ENCODE measurements around the gene ROBO1. TPM values are rescaled to one million over a fixed set of nuclear protein-coding genes. Genes with fewer than 3 reads are reported as not detected.

ROBO1 gene
- total RNA-seq, 1 donor from 2014 or later, result 78.0 TPM

DNA sequence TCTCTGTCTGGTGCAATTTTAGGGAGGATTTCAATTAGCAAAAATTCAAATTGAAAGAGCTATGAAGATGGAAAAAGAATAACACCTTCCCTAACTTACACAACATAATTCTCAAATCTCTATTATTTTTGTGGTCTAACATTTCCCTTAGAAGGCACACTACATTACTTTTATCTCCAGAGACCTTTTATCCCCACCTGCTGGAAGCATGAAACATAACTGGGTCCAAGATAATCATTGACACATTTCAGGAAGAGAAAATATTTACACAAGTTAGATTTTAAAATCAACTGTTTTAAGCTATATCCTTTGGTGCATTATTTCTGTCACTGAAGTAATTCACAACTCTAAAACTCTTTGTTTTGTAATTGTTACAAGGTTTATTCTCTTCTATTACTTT lies 779.5 kb downstream of the ROBO1 start:
- H3K4me3 Mint-ChIP-seq (ENCODE audit: low read depth), result no peak overlapping the region
- peaks cover 6% of the 10 kb centered on the region for H3K36me3 Mint-ChIP-seq (ENCODE audit: insufficient read depth)
- DNase-seq (ENCODE audit: low spot score, unreplicated experiment), result no peak
- H3K9me3 Mint-ChIP-seq (ENCODE audit: low read depth), result peaks cover 8% of the 10 kb centered on the region
- H3K27ac Mint-ChIP-seq, result no peak overlapping the region
- H3K4me1 Mint-ChIP-seq (ENCODE audit: low read depth), result peaks cover 22% of the 10 kb centered on the region
- no peaks in the 10 kb centered on the region for H3K27me3 Mint-ChIP-seq
- TF ChIP-seq, protein P1, sequence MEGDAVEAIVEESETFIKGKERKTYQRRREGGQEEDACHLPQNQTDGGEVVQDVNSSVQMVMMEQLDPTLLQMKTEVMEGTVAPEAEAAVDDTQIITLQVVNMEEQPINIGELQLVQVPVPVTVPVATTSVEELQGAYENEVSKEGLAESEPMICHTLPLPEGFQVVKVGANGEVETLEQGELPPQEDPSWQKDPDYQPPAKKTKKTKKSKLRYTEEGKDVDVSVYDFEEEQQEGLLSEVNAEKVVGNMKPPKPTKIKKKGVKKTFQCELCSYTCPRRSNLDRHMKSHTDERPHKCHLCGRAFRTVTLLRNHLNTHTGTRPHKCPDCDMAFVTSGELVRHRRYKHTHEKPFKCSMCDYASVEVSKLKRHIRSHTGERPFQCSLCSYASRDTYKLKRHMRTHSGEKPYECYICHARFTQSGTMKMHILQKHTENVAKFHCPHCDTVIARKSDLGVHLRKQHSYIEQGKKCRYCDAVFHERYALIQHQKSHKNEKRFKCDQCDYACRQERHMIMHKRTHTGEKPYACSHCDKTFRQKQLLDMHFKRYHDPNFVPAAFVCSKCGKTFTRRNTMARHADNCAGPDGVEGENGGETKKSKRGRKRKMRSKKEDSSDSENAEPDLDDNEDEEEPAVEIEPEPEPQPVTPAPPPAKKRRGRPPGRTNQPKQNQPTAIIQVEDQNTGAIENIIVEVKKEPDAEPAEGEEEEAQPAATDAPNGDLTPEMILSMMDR (IDR thresholded peaks at IDR 0.05; ENCODE audit: unreplicated experiment), result peak; percentile 45

DNA sequence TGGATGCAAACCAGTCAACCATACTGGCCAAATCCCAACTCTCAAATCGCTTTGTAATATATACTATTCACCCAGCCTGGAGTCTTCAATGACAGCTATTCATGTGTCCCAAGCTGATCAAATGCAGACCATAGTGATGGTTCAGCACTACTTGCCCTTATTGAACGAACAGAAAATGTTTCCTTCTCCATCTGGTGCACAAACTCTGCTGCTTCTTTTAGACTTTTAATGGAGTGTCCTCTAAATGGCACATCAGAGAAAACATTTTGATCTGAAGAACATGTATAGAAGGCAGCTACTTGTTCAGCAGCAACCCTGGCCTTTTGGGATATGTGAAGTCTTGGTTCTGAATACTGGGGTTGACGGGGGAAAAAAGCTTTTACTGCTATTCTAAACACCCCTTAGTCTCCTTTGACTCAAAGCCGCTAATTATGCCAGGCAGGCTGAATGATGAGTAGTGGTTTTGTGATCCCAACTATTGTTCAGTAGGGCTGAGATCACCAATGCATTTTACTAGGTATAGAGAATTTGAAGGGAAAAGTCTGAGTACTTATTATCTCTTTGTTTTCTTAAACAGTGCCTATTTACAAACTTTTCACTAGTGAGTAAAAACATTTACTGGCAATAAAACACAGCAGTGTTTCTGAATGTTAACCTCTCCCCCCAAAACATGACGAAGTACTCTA lies 781.2 kb downstream of the ROBO1 start:
- H3K27ac Mint-ChIP-seq, result no peak overlapping the region
- TF ChIP-seq, protein P1 (IDR thresholded peaks at IDR 0.05; ENCODE audit: unreplicated experiment), result no peak
- peaks cover 18% of the 10 kb centered on the region for H3K4me1 Mint-ChIP-seq (ENCODE audit: low read depth)
- H3K4me3 Mint-ChIP-seq (ENCODE audit: low read depth), result no peak overlapping the region
- H3K27me3 Mint-ChIP-seq, result no peaks in the 10 kb centered on the region
- peaks cover 7% of the 10 kb centered on the region for H3K36me3 Mint-ChIP-seq (ENCODE audit: insufficient read depth)
- no peak for DNase-seq (ENCODE audit: low spot score, unreplicated experiment)
- H3K9me3 Mint-ChIP-seq (ENCODE audit: low read depth), result peaks cover 7% of the 10 kb centered on the region

DNA sequence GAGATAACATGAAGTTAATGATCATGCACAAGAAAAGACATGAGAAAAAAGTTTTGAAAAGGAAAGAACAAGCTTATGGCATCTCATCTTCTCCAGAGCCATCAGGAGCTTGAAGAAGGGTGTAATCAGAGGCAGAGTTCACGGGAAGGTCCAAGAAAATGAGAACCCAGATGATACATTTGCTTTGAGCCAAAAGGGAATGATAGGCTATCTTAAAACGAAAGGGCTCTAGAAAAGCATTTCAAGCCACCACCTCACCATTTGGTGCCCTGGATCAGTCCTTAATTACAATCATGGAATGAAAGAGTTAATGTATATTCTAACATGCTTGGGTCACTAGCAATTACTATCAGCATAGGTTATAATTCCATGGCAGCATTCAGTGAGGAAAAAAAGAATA lies 781.8 kb downstream of the ROBO1 start:
- Mint-ChIP-seq H3K27ac (no peak overlapping the region), H3K4me3 (ENCODE audit: low read depth) (no peak overlapping the region), H3K36me3 (ENCODE audit: insufficient read depth) (peaks cover 6% of the 10 kb centered on the region), H3K4me1 (ENCODE audit: low read depth) (peaks cover 19% of the 10 kb centered on the region), H3K9me3 (ENCODE audit: low read depth) (peaks cover 4% of the 10 kb centered on the region), H3K27me3 (no peaks in the 10 kb centered on the region)
- DNase-seq (ENCODE audit: low spot score, unreplicated experiment), result no peak
- TF ChIP-seq, protein P1 (IDR thresholded peaks at IDR 0.05; ENCODE audit: unreplicated experiment), result no peak

DNA sequence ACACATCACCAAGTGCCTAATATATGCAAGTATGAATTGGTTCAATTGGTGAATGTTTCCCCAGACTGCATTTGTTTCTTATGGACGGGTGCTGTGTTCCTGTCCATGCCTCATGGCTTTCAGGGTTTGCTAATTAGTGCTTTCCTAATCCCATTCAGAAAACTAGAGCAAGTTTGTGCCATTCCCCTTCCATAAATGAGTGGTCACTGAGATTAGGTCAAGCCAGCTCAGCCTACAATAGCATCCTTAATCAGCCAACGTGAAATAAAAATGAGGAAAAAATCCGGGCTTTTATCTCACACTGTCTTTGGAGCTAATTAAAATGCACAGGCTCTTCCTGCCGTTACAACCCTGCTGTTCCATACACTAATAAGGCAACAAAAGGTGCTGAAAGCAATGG lies 788.8 kb downstream of the ROBO1 start:
- Mint-ChIP-seq H3K27ac (no peak overlapping the region), H3K36me3 (ENCODE audit: insufficient read depth) (peaks cover 6% of the 10 kb centered on the region), H3K27me3 (no peaks in the 10 kb centered on the region), H3K9me3 (ENCODE audit: low read depth) (peaks cover 4% of the 10 kb centered on the region), H3K4me1 (ENCODE audit: low read depth) (peaks cover 20% of the 10 kb centered on the region), H3K4me3 (ENCODE audit: low read depth) (no peak overlapping the region)
- no peak for DNase-seq (ENCODE audit: low spot score, unreplicated experiment)
- TF ChIP-seq, protein P1 (IDR thresholded peaks at IDR 0.05; ENCODE audit: unreplicated experiment), result no peak

DNA sequence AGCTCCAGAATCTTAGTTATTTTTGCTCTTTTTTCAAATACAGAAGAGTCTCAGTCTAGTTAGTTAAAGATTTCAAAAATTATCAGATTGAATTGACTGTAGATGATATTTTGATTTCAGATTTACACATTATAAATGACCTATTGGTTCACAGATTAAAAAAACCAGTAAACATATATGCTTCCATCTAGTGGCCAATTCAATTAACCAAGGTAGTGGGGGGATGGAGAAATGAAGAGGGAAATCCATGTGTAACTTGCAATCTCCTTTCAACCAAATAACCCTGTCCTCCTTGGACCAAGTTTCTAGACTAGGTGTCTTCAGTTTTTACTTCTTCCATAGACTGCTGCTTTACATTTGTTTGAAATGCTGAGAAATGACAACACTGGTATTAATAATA lies 789.8 kb downstream of the ROBO1 start:
- H3K36me3 Mint-ChIP-seq (ENCODE audit: insufficient read depth), result peaks cover 1% of the 10 kb centered on the region
- H3K4me3 Mint-ChIP-seq (ENCODE audit: low read depth), result no peak overlapping the region
- H3K27ac Mint-ChIP-seq, result no peak overlapping the region
- TF ChIP-seq, protein P1 (IDR thresholded peaks at IDR 0.05; ENCODE audit: unreplicated experiment), result peak; percentile 42
- peaks cover 20% of the 10 kb centered on the region for H3K4me1 Mint-ChIP-seq (ENCODE audit: low read depth)
- H3K27me3 Mint-ChIP-seq, result no peaks in the 10 kb centered on the region
- no peaks in the 10 kb centered on the region for H3K9me3 Mint-ChIP-seq (ENCODE audit: low read depth)
- DNase-seq (ENCODE audit: low spot score, unreplicated experiment), result no peak
